ENCODE results near the gene SAPCD2. TPM values are rescaled to one million over a fixed set of nuclear protein-coding genes. Genes with fewer than 3 reads are reported as not detected.

The SAPCD2 gene
- total and polyA plus RNA-seq, 2 of the 8 experiments (the other 6 are each of a cell fraction or from before 2014, with no cell fraction given), result 12.7 to 32.1 TPM

DNA sequence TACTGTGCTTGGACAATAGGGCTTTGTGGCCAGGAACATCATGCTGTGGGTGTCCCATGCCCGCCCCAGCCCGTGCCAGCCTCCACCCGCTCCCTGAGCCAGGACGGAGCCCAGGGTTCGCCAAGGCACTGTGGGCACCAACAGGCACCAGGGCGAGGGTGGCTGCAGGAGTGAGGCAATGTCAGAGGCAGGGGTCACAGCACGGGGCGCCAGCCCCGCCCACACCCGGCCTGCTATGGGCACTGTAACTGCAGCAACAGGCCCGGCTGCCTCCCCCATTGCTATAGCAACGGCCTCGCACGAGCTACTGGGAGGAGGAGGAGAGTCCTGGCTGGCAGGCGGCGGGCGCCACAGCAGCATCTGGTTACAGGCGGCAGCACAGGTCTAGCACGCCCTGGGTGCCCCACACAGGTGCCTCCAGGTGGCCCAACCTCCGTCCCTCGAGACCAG, 44.8 kb downstream of the SAPCD2 start:
- no peak overlapping the region for H2BK5ac ChIP-seq (ENCODE audit: low read depth, low read length)
- H2AFZ ChIP-seq (ENCODE audit: low read length), result no peak overlapping the region
- H2BK12ac ChIP-seq (ENCODE audit: low read depth, low read length), result 0 out of 2 replicates have a peak overlapping the region, but pooled peaks have one; percentile 17
- no peak overlapping the region for H3K9ac ChIP-seq (replicated peaks in 1 of 4; ENCODE audit: extremely low read depth in 1 of 4, low read depth in 3 of 4, low read length in 3 of 4)
- H3K18ac ChIP-seq (ENCODE audit: extremely low read depth, low read length), result no peak overlapping the region
- POLR2A ChIA-PET (ENCODE audit: partially characterized antibody), result interaction anchor here (1.2 to 1.6 kb wide), 2 partner anchors 12 to 33 kb away, joined by 3 read pairs; partner anchors contain the start of gene PAXX
- 87% methylated on average over 10 of the region's 21 CpGs; no CpG with 5 or more reads in 1 of the 2 experiments for WGBS, 2 experiments (ENCODE audit: extremely low coverage in 1 of 2, insufficient coverage in 1 of 2, insufficient read length in 1 of 2, insufficient replicate concordance in 2 of 2, low coverage in 1 of 2, low lambda C conversion rate in 2 of 2, missing lambda C conversion rate in 1 of 2)
- H4K8ac ChIP-seq (ENCODE audit: extremely low read depth, insufficient read depth, low read length), result no peak overlapping the region; the same call in 1 of the 2 replicates
- FAIRE-seq (no peak), DNase-seq (ENCODE audit: low read depth in 1 of 2, low spot score in 2 of 2) (no peak)
- no peak overlapping the region for H3K4ac ChIP-seq (replicated peaks; ENCODE audit: insufficient read length, low read depth, low read length)
- H3K27me3 ChIP-seq (replicated peaks in 1 of 4; ENCODE audit: control insufficient read depth in 3 of 4, extremely low read depth in 1 of 4, insufficient read depth in 3 of 4, low read length in 3 of 4), result peaks cover 1 to 27% (median 15%) of the 10 kb centered on the region in 4 experiments; a peak in 6 of 7 replicates
- no peak overlapping the region for H2BK15ac ChIP-seq (ENCODE audit: low read length)
- H2BK120ac ChIP-seq (replicated peaks; ENCODE audit: low read depth, low read length), result no peak overlapping the region
- H3K56ac ChIP-seq (replicated peaks; ENCODE audit: insufficient read length, low read depth, low read length), result no peak overlapping the region
- H3K14ac ChIP-seq (ENCODE audit: insufficient read length), result no peak overlapping the region
- no peak overlapping the region for H4K5ac ChIP-seq (ENCODE audit: insufficient read length, low read depth, low read length)
- no peak overlapping the region for H3K27ac ChIP-seq (ENCODE audit: low read depth, low read length)
- H3K36me3 ChIP-seq (ENCODE audit: control insufficient read depth in 2 of 4, insufficient read depth in 4 of 4, low read length in 3 of 4), result no peaks in the 10 kb centered on the region
- H4K91ac ChIP-seq (replicated peaks; ENCODE audit: insufficient read length, low read length), result no peak overlapping the region
- no peak overlapping the region for H3K23ac ChIP-seq (ENCODE audit: insufficient read length)
- no peaks in the 10 kb centered on the region for H3K9me3 ChIP-seq (ENCODE audit: insufficient read depth in 2 of 2, low read depth in 1 of 2, low read length in 1 of 2)
- H3K4me1 ChIP-seq (replicated peaks in 1 of 4; ENCODE audit: control insufficient read depth in 3 of 4, insufficient read depth in 4 of 4, low read length in 3 of 4), result peaks cover 0 to 14% (median 6%) of the 10 kb centered on the region in 4 experiments; a peak in 5 of 7 replicates
- H3K4me3 ChIP-seq (ENCODE audit: extremely low read depth in 1 of 4, insufficient read depth in 2 of 4, low read depth in 3 of 4, low read length in 4 of 4), result no peak overlapping the region
- peaks cover 0 to 8% of the 10 kb centered on the region in 2 experiments for H4K20me1 ChIP-seq (replicated peaks in 1 of 2; ENCODE audit: control insufficient read depth in 1 of 2, insufficient read depth in 2 of 2, low read length in 2 of 2)
- no peak overlapping the region for H2BK20ac ChIP-seq (ENCODE audit: low read length)
- CTCF ChIA-PET (ENCODE audit: partially characterized antibody), result interaction anchor here (0.6 to 8.5 kb wide), 14 partner anchors 10 to 196 kb away, joined by 3 to 110 read pairs (median 5); partner anchors contain the start of genes C8G, CLIC3, MAN1B1 and PAXX
- H3K79me1 ChIP-seq (ENCODE audit: low read depth, low read length), result no peaks in the 10 kb centered on the region
- H3K79me2 ChIP-seq (ENCODE audit: control insufficient read depth in 1 of 2, insufficient read depth in 2 of 2, low read length in 2 of 2), result no peaks in the 10 kb centered on the region
- peaks cover 4% of the 10 kb centered on the region; the same call in 1 of the 2 replicates for H3K23me2 ChIP-seq (ENCODE audit: low read depth, low read length)
- no peak overlapping the region for H3K4me2 ChIP-seq (ENCODE audit: insufficient read depth in 1 of 2, low read depth in 2 of 2, low read length in 2 of 2)
- no peak overlapping the region for H2AK5ac ChIP-seq (ENCODE audit: low read depth, low read length)
- TF ChIP-seq, protein P1, sequence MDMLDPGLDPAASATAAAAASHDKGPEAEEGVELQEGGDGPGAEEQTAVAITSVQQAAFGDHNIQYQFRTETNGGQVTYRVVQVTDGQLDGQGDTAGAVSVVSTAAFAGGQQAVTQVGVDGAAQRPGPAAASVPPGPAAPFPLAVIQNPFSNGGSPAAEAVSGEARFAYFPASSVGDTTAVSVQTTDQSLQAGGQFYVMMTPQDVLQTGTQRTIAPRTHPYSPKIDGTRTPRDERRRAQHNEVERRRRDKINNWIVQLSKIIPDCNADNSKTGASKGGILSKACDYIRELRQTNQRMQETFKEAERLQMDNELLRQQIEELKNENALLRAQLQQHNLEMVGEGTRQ (IDR thresholded peaks at IDR 0.05; ENCODE audit: low read length), result no peak
- no peak for TF ChIP-seq SAP30 (IDR thresholded peaks at IDR 0.05; ENCODE audit: insufficient read depth, insufficient replicate concordance, low read length)
- TF ChIP-seq, protein P2, sequence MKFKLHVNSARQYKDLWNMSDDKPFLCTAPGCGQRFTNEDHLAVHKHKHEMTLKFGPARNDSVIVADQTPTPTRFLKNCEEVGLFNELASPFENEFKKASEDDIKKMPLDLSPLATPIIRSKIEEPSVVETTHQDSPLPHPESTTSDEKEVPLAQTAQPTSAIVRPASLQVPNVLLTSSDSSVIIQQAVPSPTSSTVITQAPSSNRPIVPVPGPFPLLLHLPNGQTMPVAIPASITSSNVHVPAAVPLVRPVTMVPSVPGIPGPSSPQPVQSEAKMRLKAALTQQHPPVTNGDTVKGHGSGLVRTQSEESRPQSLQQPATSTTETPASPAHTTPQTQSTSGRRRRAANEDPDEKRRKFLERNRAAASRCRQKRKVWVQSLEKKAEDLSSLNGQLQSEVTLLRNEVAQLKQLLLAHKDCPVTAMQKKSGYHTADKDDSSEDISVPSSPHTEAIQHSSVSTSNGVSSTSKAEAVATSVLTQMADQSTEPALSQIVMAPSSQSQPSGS (IDR thresholded peaks at IDR 0.05; ENCODE audit: low read length), result no peak
- TF ChIP-seq MAFK (IDR thresholded peaks at IDR 0.05; ENCODE audit: low read depth, low read length), result no peak
- TF ChIP-seq ZNF274 (IDR thresholded peaks at IDR 0.05; ENCODE audit: borderline replicate concordance, extremely low read depth, low read length), result no peak
- no peak for TF ChIP-seq PHF8 (conservative IDR thresholded peaks at IDR 0.05; ENCODE audit: low read depth, low read length)
- no peak for TF ChIP-seq ASH2L (IDR thresholded peaks at IDR 0.05; ENCODE audit: low read length)
- TF ChIP-seq KDM1A (IDR thresholded peaks at IDR 0.05; ENCODE audit: borderline replicate concordance, low read length), result no peak
- no peak for TF ChIP-seq SP1 (IDR thresholded peaks at IDR 0.05; ENCODE audit: low read depth, low read length)
- no peak for TF ChIP-seq YY1 (IDR thresholded peaks at IDR 0.05; ENCODE audit: low read depth, low read length)
